H1 (cell line): Measurements from ENCODE around the gene C1QA. TPM values are rescaled to one million over a fixed set of nuclear protein-coding genes. Genes with fewer than 3 reads are reported as not detected.
"Not testable (repeated sequence)": the region's sequence is repeated elsewhere in the genome, so short reads cannot be mapped to it uniquely, and the experiment has no call there.

Source experiments
- CTCF ChIA-PET: fragments of 300-600 bp; sonication (Branson Sonifier 250); formaldehyde crosslinking; loops from one replicate; lab custom pipeline; 2021; ENCODE audit not compliant: partially characterized antibody; lab: Charles Lee
- POLR2A ChIA-PET: fragments of 300-600 bp; sonication (Branson Sonifier 250); formaldehyde crosslinking; loops from one replicate; lab custom pipeline; 2021; ENCODE audit warnings: inconsistent platforms; ENCODE audit not compliant: partially characterized antibody; lab: Charles Lee
- DNase-seq, 2 experiments: peaks; one replicate each; pipeline versions ENCODE4 v3.0.0 to v3.0.0-alpha.2; 2010 to 2022; ENCODE audit warnings: low spot score in 2 of 2, low read depth in 1 of 2, mixed read lengths in 1 of 2
- FAIRE-seq: peaks from 2 replicates; lab custom pipeline; 2011; peaks lifted over from hg19 to GRCh38; lab: Jason Lieb, UNC
- H2AFZ ChIP-seq: 2 replicates; pipeline ENCODE4 v1.8.1; 2012; ENCODE audit warnings: low read length, inconsistent platforms
- H2AK5ac ChIP-seq: 2 replicates; pipeline ENCODE4 v1.6.1; 2013; ENCODE audit warnings: low read depth, low read length
- H2BK120ac ChIP-seq: replicated peaks from 2 replicates; pipeline ENCODE3; 2013; ENCODE audit warnings: low read depth, low read length, inconsistent platforms
- H2BK12ac ChIP-seq: 2 replicates; pipeline ENCODE4 v1.6.1; 2013; ENCODE audit warnings: low read depth, low read length
- H2BK15ac ChIP-seq: 2 replicates; pipeline ENCODE4 v1.6.1; 2013; ENCODE audit warnings: low read length
- H2BK20ac ChIP-seq: 2 replicates; pipeline ENCODE4 v1.6.1; 2013; ENCODE audit warnings: low read length
- H2BK5ac ChIP-seq: 2 replicates; pipeline ENCODE4 v1.6.1; 2013; ENCODE audit warnings: low read depth, low read length
- H3K14ac ChIP-seq: 2 replicates; pipeline ENCODE4 v1.6.1; 2013; ENCODE audit warnings: inconsistent platforms; ENCODE audit not compliant: insufficient read length
- H3K18ac ChIP-seq: 2 replicates; pipeline ENCODE4 v1.6.1; 2013; ENCODE audit warnings: low read length; ENCODE audit errors: extremely low read depth
- H3K23ac ChIP-seq: 2 replicates; pipeline ENCODE4 v1.6.1; 2013; ENCODE audit warnings: inconsistent platforms; ENCODE audit not compliant: insufficient read length
- H3K23me2 ChIP-seq: 2 replicates; pipeline ENCODE4 v1.6.1; 2013; ENCODE audit warnings: low read depth, low read length
- H3K27ac ChIP-seq: 2 replicates; pipeline ENCODE4 v1.6.1; 2011; ENCODE audit warnings: low read depth, low read length, inconsistent platforms
- H3K27me3 ChIP-seq, 4 experiments: replicated peaks in 1 of 4; 1 replicate in 1 of 4; 2 replicates in 3 of 4; pipeline versions ENCODE4 v1.6.1 to v1.8.1; 2011 to 2013; ENCODE audit warnings: low read length in 3 of 4, mild to moderate bottlenecking in 3 of 4, inconsistent platforms in 2 of 4, mixed read lengths in 2 of 4, moderate library complexity in 1 of 4; ENCODE audit not compliant: control insufficient read depth in 3 of 4, insufficient read depth in 3 of 4; ENCODE audit errors: extremely low read depth in 1 of 4
- H3K36me3 ChIP-seq, 4 experiments: 2 replicates each; pipeline versions ENCODE4 v1.6.1 to v1.8.1; 2011 to 2013; ENCODE audit warnings: mild to moderate bottlenecking in 4 of 4, low read length in 3 of 4, moderate library complexity in 2 of 4, control low read depth in 1 of 4, inconsistent platforms in 1 of 4; ENCODE audit not compliant: insufficient read depth in 4 of 4, control insufficient read depth in 2 of 4
- H3K4ac ChIP-seq: replicated peaks from 2 replicates; pipeline ENCODE3; 2013; ENCODE audit warnings: low read length, low read depth, mixed read lengths, inconsistent platforms; ENCODE audit not compliant: insufficient read length
- H3K4me1 ChIP-seq, 4 experiments: replicated peaks in 1 of 4; 1 replicate in 1 of 4; 2 replicates in 3 of 4; pipeline versions ENCODE4 v1.6.1 to v1.8.1; 2011 to 2013; ENCODE audit warnings: low read length in 3 of 4, inconsistent platforms in 2 of 4, mixed read lengths in 1 of 4; ENCODE audit not compliant: insufficient read depth in 4 of 4, control insufficient read depth in 3 of 4
- H3K4me2 ChIP-seq, 2 experiments: 2 replicates each; pipeline versions ENCODE4 v1.6.1 to v1.8.1; 2011 to 2013; ENCODE audit warnings: low read depth in 2 of 2, low read length in 2 of 2, control low read depth in 1 of 2, inconsistent platforms in 1 of 2, mild to moderate bottlenecking in 1 of 2; ENCODE audit not compliant: insufficient read depth in 1 of 2
- H3K4me3 ChIP-seq, 4 experiments: fragments of 200-600, 300-600 bp in 1 of 4; sonication (generic), shearing (Covaris generic), sonication (Bioruptor Twin) in 1 of 4; 2 replicates each; pipeline versions ENCODE4 v1.5.1 to v1.8.1; 2011 to 2016; ENCODE audit warnings: low read length in 4 of 4, low read depth in 3 of 4, control low read depth in 2 of 4, inconsistent platforms in 2 of 4, mild to moderate bottlenecking in 2 of 4, mixed read lengths in 1 of 4, moderate library complexity in 1 of 4; ENCODE audit not compliant: insufficient read depth in 2 of 4; ENCODE audit errors: extremely low read depth in 1 of 4
- H3K56ac ChIP-seq: replicated peaks from 2 replicates; pipeline ENCODE3; 2013; ENCODE audit warnings: low read depth, mild to moderate bottlenecking, mixed read lengths, low read length, inconsistent platforms; ENCODE audit not compliant: insufficient read length
- H3K79me1 ChIP-seq: 2 replicates; pipeline ENCODE4 v1.6.1; 2013; ENCODE audit warnings: low read depth, low read length, control low read depth
- H3K79me2 ChIP-seq, 2 experiments: 2 replicates each; pipeline versions ENCODE4 v1.6.1 to v1.8.1; 2012 to 2013; ENCODE audit warnings: low read length in 2 of 2, mild to moderate bottlenecking in 2 of 2, inconsistent platforms in 1 of 2; ENCODE audit not compliant: insufficient read depth in 2 of 2, control insufficient read depth in 1 of 2
- H3K9ac ChIP-seq, 4 experiments: replicated peaks in 1 of 4; 1 replicate in 1 of 4; 2 replicates in 3 of 4; pipeline versions ENCODE4 v1.6.1 to v1.8.1; 2011 to 2013; ENCODE audit warnings: low read depth in 3 of 4, low read length in 3 of 4, control low read depth in 2 of 4, mild to moderate bottlenecking in 2 of 4, moderate library complexity in 2 of 4, inconsistent platforms in 1 of 4; ENCODE audit errors: extremely low read depth in 1 of 4
- H3K9me3 ChIP-seq, 2 experiments: 2 replicates each; pipeline versions ENCODE4 v1.6.1 to v1.8.1; 2012 to 2013; ENCODE audit warnings: mild to moderate bottlenecking in 2 of 2, moderate library complexity in 2 of 2, control low read depth in 1 of 2, inconsistent platforms in 1 of 2, low read depth in 1 of 2, low read length in 1 of 2, mixed read lengths in 1 of 2; ENCODE audit not compliant: insufficient read depth in 2 of 2
- H4K20me1 ChIP-seq, 2 experiments: replicated peaks in 1 of 2; 2 replicates each; pipeline versions ENCODE3 to v1.8.1; 2011 to 2013; ENCODE audit warnings: inconsistent platforms in 2 of 2, low read length in 2 of 2, mild to moderate bottlenecking in 1 of 2; ENCODE audit not compliant: insufficient read depth in 2 of 2, control insufficient read depth in 1 of 2
- H4K5ac ChIP-seq: 2 replicates; pipeline ENCODE4 v1.6.1; 2013; ENCODE audit warnings: low read length, low read depth, mixed read lengths, inconsistent platforms; ENCODE audit not compliant: insufficient read length
- H4K8ac ChIP-seq: 2 replicates; pipeline ENCODE4 v1.8.0; 2013; ENCODE audit warnings: mild to moderate bottlenecking, moderate library complexity, low read length, inconsistent platforms; ENCODE audit not compliant: insufficient read depth; ENCODE audit errors: extremely low read depth
- H4K91ac ChIP-seq: replicated peaks from 2 replicates; pipeline ENCODE3; 2013; ENCODE audit warnings: low read length, mixed read lengths, inconsistent platforms; ENCODE audit not compliant: insufficient read length
- WGBS, 2 experiments: shearing (Covaris generic) in 1 of 2; methylation state at CpG; one replicate each; pipeline versions ENCODE4 v1.1.6 to v1.1.7; 2013 to 2015; ENCODE audit warnings: low lambda C conversion rate in 2 of 2, mixed read lengths in 2 of 2, inconsistent platforms in 1 of 2, low coverage in 1 of 2, missing lambda C conversion rate in 1 of 2; ENCODE audit not compliant: insufficient replicate concordance in 2 of 2, insufficient coverage in 1 of 2, insufficient read length in 1 of 2; ENCODE audit errors: extremely low coverage in 1 of 2, missing lambda C conversion rate in 1 of 2; 5-methylcytosine and 5-hydroxymethylcytosine counted together
- polyA plus RNA-seq, 7 experiments: library from polyadenylated mRNA; depleted of rRNA in 3 of 7; stranded (reverse) in 5 of 7; unstranded in 2 of 7; fragments of >200 nt in 5 of 7; fragments of 200-250 nt in 2 of 7; gene quantifications; 1 replicate in 5 of 7; 2 replicates in 1 of 7; 4 replicates in 1 of 7; pipeline versions ENCODE4 v1.2.1 to v1.2.3, GENCODE V29; 2011 to 2013; ENCODE audit warnings: missing spikeins in 2 of 7, mixed read lengths in 2 of 7
- total RNA-seq: library from RNA; stranded (reverse); fragmentation: NEBNext Ultra II Directional; extraction: Animal tissue kit (Norgen Biotek cat#: 25700); gene quantifications from 2 replicates; pipeline ENCODE4 v1.2.1, GENCODE V29; 2021

C1QA gene
- total and polyA plus RNA-seq, 2 of the 8 experiments (the other 6 are each of a cell fraction or from before 2014, with no cell fraction given) = not detected

DNA sequence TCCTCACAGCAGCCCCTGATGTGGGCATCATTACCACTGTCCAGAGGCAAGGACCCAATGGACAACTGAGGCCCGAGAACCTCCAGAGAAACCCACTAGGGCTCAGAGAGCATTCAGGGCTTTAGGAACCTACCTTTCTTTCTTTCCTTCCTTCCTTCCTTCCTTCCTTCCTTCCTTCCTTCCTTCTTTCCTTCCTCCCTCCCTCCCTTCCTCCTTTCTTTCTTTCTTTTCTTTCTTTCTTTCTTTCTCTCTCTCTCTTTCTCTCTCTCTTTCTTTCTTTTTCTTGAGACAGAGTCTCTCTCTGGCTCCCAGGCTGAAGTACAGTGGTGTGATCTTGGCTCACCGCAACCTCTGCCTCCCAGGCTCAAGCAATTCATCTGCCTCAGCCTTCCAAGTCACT lies 32.4 kb downstream of the C1QA start:
- not testable (repeated sequence) for H3K4ac ChIP-seq, H3K79me1 ChIP-seq, H3K23me2 ChIP-seq, H2BK120ac ChIP-seq, H3K27ac ChIP-seq, H3K4me3 ChIP-seq, H3K27me3 ChIP-seq, H3K14ac ChIP-seq, H3K79me2 ChIP-seq, H4K20me1 ChIP-seq, H2AFZ ChIP-seq, H2BK5ac ChIP-seq, H4K91ac ChIP-seq, H2BK15ac ChIP-seq, H3K23ac ChIP-seq, H2BK12ac ChIP-seq, H3K4me2 ChIP-seq, H2BK20ac ChIP-seq, H3K4me1 ChIP-seq, H4K5ac ChIP-seq, H3K36me3 ChIP-seq, H3K9me3 ChIP-seq, H3K18ac ChIP-seq, FAIRE-seq, H2AK5ac ChIP-seq, H3K56ac ChIP-seq, DNase-seq, H3K9ac ChIP-seq, H4K8ac ChIP-seq
- ChIA-PET POLR2A (interaction anchor here (0.6 kb wide), 1 partner anchor 283 kb away, joined by 3 read pairs; no protein-coding TSS in a partner anchor), CTCF (interaction anchor here (0.7 to 3.8 kb wide), 8 partner anchors 19 to 296 kb away, joined by 3 to 15 read pairs (median 4); no protein-coding TSS in a partner anchor)
- 85% methylated on average over 2 of the region's 2 CpGs; no CpG with 5 or more reads in 1 of the 2 experiments for WGBS, 2 experiments
